Trophoblast cell (in vitro differentiated cells and primary cell): Measurements from ENCODE around the gene IFT27.

ENCODE experiments used
- DNase-seq, 2 donors: peaks; one replicate each; pipeline ENCODE4 v3.0.0-alpha.2; 2016
- H2AFZ ChIP-seq: 2 replicates; pipeline ENCODE4 v1.6.1; 2013; ENCODE audit warnings: low read length, moderate library complexity, mild to moderate bottlenecking; ENCODE audit not compliant: insufficient read depth, poor library complexity
- H2AK5ac ChIP-seq: 2 replicates; pipeline ENCODE4 v1.6.1; 2013; ENCODE audit warnings: mild to moderate bottlenecking, low read length
- H2BK120ac ChIP-seq: 2 replicates; pipeline ENCODE4 v1.6.1; 2013; ENCODE audit warnings: low read length, mild to moderate bottlenecking, moderate library complexity; ENCODE audit not compliant: insufficient read depth, poor library complexity
- H2BK12ac ChIP-seq: 2 replicates; pipeline ENCODE4 v1.6.1; 2013; ENCODE audit warnings: mild to moderate bottlenecking, low read length, moderate library complexity
- H2BK5ac ChIP-seq: 2 replicates; pipeline ENCODE4 v1.6.1; 2013; ENCODE audit warnings: low read length, low read depth, moderate library complexity, mild to moderate bottlenecking; ENCODE audit not compliant: poor library complexity
- H3K14ac ChIP-seq: 2 replicates; pipeline ENCODE4 v1.6.1; 2013; ENCODE audit warnings: mild to moderate bottlenecking, low read length
- H3K18ac ChIP-seq: 2 replicates; pipeline ENCODE4 v1.6.1; 2013; ENCODE audit warnings: mild to moderate bottlenecking, low read length
- H3K23ac ChIP-seq: 2 replicates; pipeline ENCODE4 v1.6.1; 2013; ENCODE audit warnings: low read length
- H3K27ac ChIP-seq: 2 replicates; pipeline ENCODE4 v1.5.1; 2013; ENCODE audit warnings: low read depth, mild to moderate bottlenecking, inconsistent platforms, low read length, moderate library complexity
- H3K27me3 ChIP-seq: 2 replicates; pipeline ENCODE4 v1.6.1; 2013; ENCODE audit warnings: inconsistent platforms, mild to moderate bottlenecking, low read length, moderate library complexity; ENCODE audit not compliant: insufficient read depth
- H3K36me3 ChIP-seq, 2 experiments: 1 replicate in 1 of 2; 2 replicates in 1 of 2; pipeline ENCODE4 v1.6.1; 2013; ENCODE audit warnings: low read length in 2 of 2, mild to moderate bottlenecking in 2 of 2, moderate library complexity in 1 of 2; ENCODE audit not compliant: insufficient read depth in 2 of 2, control insufficient read depth in 1 of 2
- H3K4ac ChIP-seq: 2 replicates; pipeline ENCODE4 v1.6.1; 2013; ENCODE audit warnings: low read depth, mild to moderate bottlenecking, low read length, moderate library complexity
- H3K4me1 ChIP-seq, 2 experiments: 1 replicate in 1 of 2; 2 replicates in 1 of 2; pipeline ENCODE4 v1.6.1; 2013; ENCODE audit warnings: low read length in 2 of 2, mild to moderate bottlenecking in 2 of 2, moderate library complexity in 1 of 2; ENCODE audit not compliant: insufficient read depth in 2 of 2, control insufficient read depth in 1 of 2
- H3K4me2 ChIP-seq: 2 replicates; pipeline ENCODE4 v1.6.1; 2013; ENCODE audit warnings: inconsistent platforms, mild to moderate bottlenecking, low read length, moderate library complexity
- H3K4me3 ChIP-seq: 2 replicates; pipeline ENCODE4 v1.5.1; 2013; ENCODE audit warnings: mild to moderate bottlenecking, low read depth, low read length, inconsistent platforms
- H3K79me1 ChIP-seq: one replicate; pipeline ENCODE4 v1.6.1; 2013; ENCODE audit warnings: low read length
- H3K79me2 ChIP-seq: 2 replicates; pipeline ENCODE4 v1.6.1; 2013; ENCODE audit warnings: low read length, mild to moderate bottlenecking; ENCODE audit not compliant: control insufficient read depth, insufficient read depth, poor library complexity
- H3K9ac ChIP-seq: 2 replicates; pipeline ENCODE4 v1.6.1; 2013; ENCODE audit warnings: mild to moderate bottlenecking, low read length
- H3K9me3 ChIP-seq: 2 replicates; pipeline ENCODE4 v1.6.1; 2013; ENCODE audit warnings: low read depth, mild to moderate bottlenecking, control low read depth, inconsistent platforms, low read length; ENCODE audit not compliant: insufficient read depth
- H4K12ac ChIP-seq: 2 replicates; pipeline ENCODE4 v1.6.1; 2013; ENCODE audit warnings: low read depth, mild to moderate bottlenecking, low read length, moderate library complexity
- H4K8ac ChIP-seq: 2 replicates; pipeline ENCODE4 v1.6.1; 2013; ENCODE audit warnings: low read depth, mild to moderate bottlenecking, low read length, moderate library complexity
- H4K91ac ChIP-seq: one replicate; pipeline ENCODE4 v1.6.1; 2013; ENCODE audit warnings: low read depth, mild to moderate bottlenecking, low read length, moderate library complexity
- WGBS: extraction: QIAGEN DNeasy Blood & Tissue Kit; methylation state at CpG from one replicate; pipeline ENCODE4 v1.1.7; 2013; ENCODE audit warnings: missing lambda C conversion rate; ENCODE audit not compliant: insufficient read length, insufficient coverage; ENCODE audit errors: extremely low coverage; 5-methylcytosine and 5-hydroxymethylcytosine counted together

IFT27 gene

GRCh38 chr22:36816339-36816635, 40.4 kb upstream of the IFT27 start:
- Histone ChIP-seq H3K14ac (no peak overlapping the region), H3K9me3 (peaks cover 5% of the 10 kb centered on the region), H3K4me3 (no peak overlapping the region), H4K8ac (no peak overlapping the region), H3K18ac (no peak overlapping the region), H2BK12ac (no peak overlapping the region), H3K9ac (no peak overlapping the region), H3K23ac (no peak overlapping the region), H3K4me1 (peaks cover 0 to 4% of the 10 kb centered on the region in 2 experiments), H3K79me1 (no peaks in the 10 kb centered on the region), H2BK5ac (no peak overlapping the region), H3K27me3 (peaks cover 38% of the 10 kb centered on the region), H4K91ac (no peak overlapping the region), H3K36me3 (no peaks in the 10 kb centered on the region), H3K4me2 (no peak overlapping the region), H3K4ac (no peak overlapping the region), H3K27ac (no peak overlapping the region), H2AK5ac (no peak overlapping the region), H4K12ac (no peak overlapping the region), H2BK120ac (no peak overlapping the region), H3K79me2 (no peaks in the 10 kb centered on the region), H2AFZ (no peak overlapping the region)
- no peak for DNase-seq
- WGBS, result no CpG with 5 or more reads among the region's 12 CpGs

GRCh38 chr22:36815558-36816338, 39.8 kb upstream of the IFT27 start:
- WGBS, result no CpG with 5 or more reads among the region's 8 CpGs
- Histone ChIP-seq H2BK5ac (no peak overlapping the region), H3K18ac (no peak overlapping the region), H3K9me3 (peaks cover 5% of the 10 kb centered on the region), H2AFZ (no peak overlapping the region), H2BK12ac (no peak overlapping the region), H3K27ac (no peak overlapping the region), H3K14ac (no peak overlapping the region), H2AK5ac (no peak overlapping the region), H3K79me2 (no peaks in the 10 kb centered on the region), H2BK120ac (no peak overlapping the region), H4K12ac (no peak overlapping the region), H3K4me1 (peaks cover 0 to 4% of the 10 kb centered on the region in 2 experiments), H3K9ac (no peak overlapping the region), H3K27me3 (peaks cover 38% of the 10 kb centered on the region), H4K91ac (no peak overlapping the region), H3K4ac (no peak overlapping the region), H4K8ac (no peak overlapping the region), H3K4me3 (no peak overlapping the region), H3K79me1 (no peaks in the 10 kb centered on the region), H3K23ac (no peak overlapping the region), H3K36me3 (no peaks in the 10 kb centered on the region), H3K4me2 (no peak overlapping the region)
- DNase-seq, result no peak

- H4K91ac ChIP-seq, result no peak overlapping the region
- H3K79me2 ChIP-seq, result no peaks in the 10 kb centered on the region
- no peak overlapping the region for H3K4ac ChIP-seq
- no peak overlapping the region for H3K23ac ChIP-seq
- H3K27me3 ChIP-seq, result peaks cover 38% of the 10 kb centered on the region
- no peaks in the 10 kb centered on the region for H3K36me3 ChIP-seq
- no CpG with 5 or more reads among the region's 10 CpGs for WGBS
- H3K9me3 ChIP-seq, result peaks cover 5% of the 10 kb centered on the region
- H3K79me1 ChIP-seq, result no peaks in the 10 kb centered on the region
- no peak overlapping the region for H3K18ac ChIP-seq
- H2BK12ac ChIP-seq, result no peak overlapping the region
- no peak overlapping the region for H2BK5ac ChIP-seq
- no peak overlapping the region for H2BK120ac ChIP-seq
- H2AFZ ChIP-seq, result no peak overlapping the region
- no peak overlapping the region for H3K4me2 ChIP-seq
- no peak overlapping the region for H3K27ac ChIP-seq
- H2AK5ac ChIP-seq, result no peak overlapping the region
- H3K9ac ChIP-seq, result no peak overlapping the region
- DNase-seq, result no peak
- H4K8ac ChIP-seq, result no peak overlapping the region
- peaks cover 0 to 4% of the 10 kb centered on the region in 2 experiments for H3K4me1 ChIP-seq
- H3K14ac ChIP-seq, result no peak overlapping the region
- no peak overlapping the region for H4K12ac ChIP-seq
- H3K4me3 ChIP-seq, result no peak overlapping the region
Measured at GRCh38 chr22:36814801-36815200, 38.9 kb upstream of the IFT27 start.

GRCh38 chr22:36811094-36811800, 35.3 kb upstream of the IFT27 start:
- no peak overlapping the region for H2BK12ac ChIP-seq
- no peaks in the 10 kb centered on the region for H3K79me2 ChIP-seq
- no peak overlapping the region for H3K23ac ChIP-seq
- DNase-seq, result no peak
- no peak overlapping the region for H3K14ac ChIP-seq
- H2BK120ac ChIP-seq, result no peak overlapping the region
- no CpG with 5 or more reads among the region's 3 CpGs for WGBS
- H3K18ac ChIP-seq, result no peak overlapping the region
- H3K27ac ChIP-seq, result no peak overlapping the region
- no peaks in the 10 kb centered on the region for H3K36me3 ChIP-seq
- peaks cover 18% of the 10 kb centered on the region for H3K27me3 ChIP-seq
- H4K91ac ChIP-seq, result no peak overlapping the region
- H3K79me1 ChIP-seq, result no peaks in the 10 kb centered on the region
- no peak overlapping the region for H3K4me3 ChIP-seq
- H3K9ac ChIP-seq, result no peak overlapping the region
- H3K9me3 ChIP-seq, result no peaks in the 10 kb centered on the region
- no peak overlapping the region for H3K4ac ChIP-seq
- H3K4me2 ChIP-seq, result no peak overlapping the region
- no peak overlapping the region for H2AFZ ChIP-seq
- H2BK5ac ChIP-seq, result no peak overlapping the region
- no peak overlapping the region for H4K8ac ChIP-seq
- H2AK5ac ChIP-seq, result no peak overlapping the region
- peaks cover 0 to 6% of the 10 kb centered on the region in 2 experiments for H3K4me1 ChIP-seq
- H4K12ac ChIP-seq, result no peak overlapping the region
